Heart left ventricle (tissue), 16 donors: Measurements from ENCODE around the gene P2RY4. TPM values are rescaled to one million over a fixed set of nuclear protein-coding genes. Genes with fewer than 3 reads are reported as not detected.

Source experiments
- ATAC-seq, 4 donors: fragments of 200-7000 bp; cut with Tn5 transposase; one replicate each; pipeline ENCODE4 v1.9.1; 2020 to 2022; ENCODE audit warnings: moderate library complexity in 4 of 4, mild to moderate bottlenecking in 3 of 4, moderate number of reproducible peaks in 1 of 4
- DNase-seq, 5 donors: peaks; one replicate each; pipeline ENCODE4 v3.0.0-alpha.2; 2020
- H3K27ac ChIP-seq, 12 donors: fragments of 200-600 bp; sonication (generic) in 4 of 12; one replicate each; pipeline versions ENCODE4 v1.5.0 to v1.8.0; 2016 to 2022; ENCODE audit warnings: mild to moderate bottlenecking in 2 of 12
- H3K27me3 ChIP-seq, 9 donors: fragments of 200-600 bp; sonication (generic) in 2 of 9; one replicate each; pipeline versions ENCODE4 v1.5.1 to v1.8.0; 2016 to 2022; ENCODE audit warnings: mild to moderate bottlenecking in 3 of 9
- H3K36me3 ChIP-seq, 9 donors: fragments of 200-600 bp; sonication (generic) in 2 of 9; one replicate each; pipeline versions ENCODE4 v1.5.0 to v1.8.0; 2018 to 2022; ENCODE audit warnings: mild to moderate bottlenecking in 2 of 9
- H3K4me1 ChIP-seq, 12 donors: fragments of 200-600 bp; sonication (generic) in 4 of 12; one replicate each; pipeline versions ENCODE4 v1.5.0 to v1.8.0; 2016 to 2022; ENCODE audit warnings: mild to moderate bottlenecking in 3 of 12
- H3K4me3 ChIP-seq, 12 donors: fragments of 200-600 bp; sonication (generic) in 4 of 12; one replicate each; pipeline versions ENCODE4 v1.5.0 to v1.8.0; 2017 to 2022; ENCODE audit warnings: mild to moderate bottlenecking in 9 of 12, moderate library complexity in 4 of 12
- H3K9me3 ChIP-seq, 12 donors: fragments of 200-600 bp; sonication (generic) in 4 of 12; one replicate each; pipeline versions ENCODE4 v1.5.0 to v1.8.0; 2016 to 2022; ENCODE audit warnings: mild to moderate bottlenecking in 1 of 12
- CTCF ChIP-seq, 12 donors: fragments of 200-600 bp; sonication (generic) in 4 of 12; IDR thresholded peaks; one replicate each; pipeline versions ENCODE4 v1.5.0 to v1.8.0; 2018 to 2022; ENCODE audit warnings: antibody characterized with exemption in 12 of 12, mild to moderate bottlenecking in 5 of 12
- POLR2A ChIP-seq, 2 donors: fragments of 450-650 bp; IDR thresholded peaks; one replicate each; pipeline ENCODE4 v1.6.1; 2017; ENCODE audit warnings: antibody characterized with exemption in 2 of 2, mild to moderate bottlenecking in 2 of 2, moderate library complexity in 2 of 2
- intact Hi-C, 10 donors: fragments of 100-400 bp; cut with DNase I; formaldehyde crosslinking; loops; one replicate each; pipeline versions ENCODE4 v1.11.1 to v1.14.2; 2022
- polyA plus RNA-seq, 2 donors: library from polyadenylated mRNA; stranded (reverse); fragments of 200-250 nt; gene quantifications; one replicate each; pipeline ENCODE4 v1.2.3, GENCODE V29; 2013
- total RNA-seq, 9 donors: library from RNA; depleted of rRNA in 2 of 9; stranded (reverse); fragments of >200 nt in 2 of 9; fragmentation: NEBNext Ultra II Directional in 3 of 9; extraction: Animal tissue kit (Norgen Biotek cat#: 25700) in 3 of 9; gene quantifications; one replicate each; pipeline versions ENCODE4 v1.1.0 to v1.2.4, GENCODE V29; 2016 to 2023
- donor health status: ischemic (EF 13 %, LVEDD 7.1; RV severe dilation, severe dysfunction).
- donor health status: healthy with polysubstance abuse.
- donor health status: DM: no; HTN: yes; CAD: no.
- donor health status: DM: no; HTN: no; CAD: no.
- donor health status: ischemic (EF 25% LVEDD 6.9; RV normal size, moderate dysfunction).
- donor health status: ischemic (EF 25% LVEDD 5.7; RV mildly dilated, moderate dysfunction).
- donor health status: healthy.
- donor health status: DM: yes; HTN: yes; CAD: no.
- donor health status: ischemic (EF 35%, LVEDD 5.7; RV mildly dilated, moderate dysfunction).
- donor health status: nonischemic (EF 11% LVEDD 7.7; RV severe dilation, severe dysfunction).
- donor health status: DM: yes; HTN: yes; CAD: no.
- donor health status: PGD.
- donor health status: ischemic (EF 29% LVEDD 5.4; RV normal size, mild dysfunction).
- donor health status: nonischemic (EF 23%, LVEDD 6.1; RV moderate dilation, normal function).

Gene P2RY4
- total and polyA plus RNA-seq, 11 donors = 0.10 to 0.24 (median 0.19) TPM; not detected in 6

DNA sequence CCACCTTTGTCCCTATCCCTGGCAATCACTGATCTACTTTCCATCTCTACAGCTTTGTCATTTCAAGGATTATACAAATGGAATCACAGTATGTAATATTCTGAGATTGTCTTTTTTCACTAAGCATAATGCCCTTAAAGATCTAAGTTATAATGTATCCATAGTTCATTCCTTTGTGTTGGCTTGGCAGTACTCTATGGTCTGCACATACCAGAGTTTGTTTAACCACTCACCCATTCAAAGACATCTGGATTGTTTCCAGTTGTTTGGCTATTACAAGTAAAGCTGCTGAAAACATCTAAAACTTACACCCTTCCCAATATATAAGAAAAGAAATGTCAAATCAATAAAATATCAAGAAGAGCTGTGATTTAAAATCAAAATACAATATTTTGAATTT lies 51.5 kb downstream of the P2RY4 start:
- ATAC-seq (no peak), DNase-seq (no peak)
- TF ChIP-seq POLR2A (IDR thresholded peaks at IDR 0.05) = no peak
- no peak for TF ChIP-seq CTCF (IDR thresholded peaks at IDR 0.05)
- Histone ChIP-seq H3K4me1 (no peaks in the 10 kb centered on the region), H3K4me3 (no peak overlapping the region), H3K9me3 (no peaks in the 10 kb centered on the region), H3K27me3 (peaks cover 0 to 9% (median 0%) of the 10 kb centered on the region in 9 donors), H3K36me3 (no peaks in the 10 kb centered on the region), H3K27ac (no peak overlapping the region)
- intact Hi-C loops = no loop called here

Other genes with a start within 250 kb of the P2RY4 start
- gene AWAT2, start 210.3 kb downstream of the P2RY4 start, total RNA-seq = not detected
- not detected for gene AWAT2, start 210.3 kb downstream of the P2RY4 start, polyA plus RNA-seq
- not detected for gene OTUD6A, start 197.7 kb downstream of the P2RY4 start, total RNA-seq
- not detected for gene OTUD6A, start 197.7 kb downstream of the P2RY4 start, polyA plus RNA-seq
- 10 to 100 TPM; 36.4 to 52.7 (median 45.5) TPM for gene IGBP1, start 126.8 kb downstream of the P2RY4 start, total RNA-seq
- gene IGBP1, start 126.8 kb downstream of the P2RY4 start, polyA plus RNA-seq = 10 to 100 TPM; 28.2 to 56.5 TPM
- not detected for gene DGAT2L6, start 82.7 kb downstream of the P2RY4 start, total RNA-seq
- gene DGAT2L6, start 82.7 kb downstream of the P2RY4 start, polyA plus RNA-seq = not detected
- gene AWAT1, start 25.5 kb downstream of the P2RY4 start, total RNA-seq = not detected
- not detected for gene AWAT1, start 25.5 kb downstream of the P2RY4 start, polyA plus RNA-seq
- not detected for gene ARR3, start 8.1 kb upstream of the P2RY4 start, total RNA-seq
- not detected for gene ARR3, start 8.1 kb upstream of the P2RY4 start, polyA plus RNA-seq
- gene RAB41, start 22.0 kb upstream of the P2RY4 start, total RNA-seq = not detected
- gene RAB41, start 22.0 kb upstream of the P2RY4 start, polyA plus RNA-seq = not detected
- gene PDZD11, start 29.7 kb upstream of the P2RY4 start, total RNA-seq = 10 to 100 TPM; 27.1 to 51.4 (median 36.7) TPM
- gene PDZD11, start 29.7 kb upstream of the P2RY4 start, polyA plus RNA-seq = 10 to 100 TPM; 39.1 to 57.3 TPM
- 1 to 10 TPM in 1 of 9 donors, under 1 TPM in 7, not detected in 1; 0.06 to 4.1 (median 0.25) TPM for gene KIF4A, start 29.9 kb upstream of the P2RY4 start, total RNA-seq
- under 1 TPM in 1 of 2 donors, not detected in 1; 0.04 TPM for gene KIF4A, start 29.9 kb upstream of the P2RY4 start, polyA plus RNA-seq
- not detected for gene GDPD2, start 163.1 kb upstream of the P2RY4 start, total RNA-seq
- not detected for gene GDPD2, start 163.1 kb upstream of the P2RY4 start, polyA plus RNA-seq
- gene DLG3, start 184.6 kb upstream of the P2RY4 start, total RNA-seq = 10 to 100 TPM in 5 of 9 donors, 1 to 10 TPM in 4; 6.8 to 14.8 (median 10.3) TPM
- 1 to 10 TPM; 6.1 to 9.1 TPM for gene DLG3, start 184.6 kb upstream of the P2RY4 start, polyA plus RNA-seq